GM12878 (cell line): Measurements from ENCODE around the gene CLASRP. TPM values are rescaled to one million over a fixed set of nuclear protein-coding genes. Genes with fewer than 3 reads are reported as not detected.

Experiments
- ATAC-seq: fragments of 200-7000 bp; cut with Tn5 transposase; 3 replicates; pipeline ENCODE4 v1.9.1; 2020; ENCODE audit warnings: mild to moderate bottlenecking, moderate library complexity
- BruUV-seq: library from RNA; stranded (reverse); fragments of 400-500 nt; replicated peaks from 2 replicates; lab custom pipeline; 2021; lab: Mats Ljungman, UMichigan
- CTCF ChIA-PET: fragments of 300-600 bp; sonication (Branson Sonifier 250); formaldehyde crosslinking; extraction: SDS; loops from one replicate; lab custom pipeline; 2021; ENCODE audit warnings: inconsistent platforms; lab: Yijun Ruan, JAX
- POLR2A ChIA-PET: fragments of 350-600 bp; formaldehyde crosslinking; extraction: SDS; loops from one replicate; lab custom pipeline; 2021; ENCODE audit warnings: inconsistent platforms; lab: Charles Lee
- RAD21 ChIA-PET: fragments of 300-600 bp; sonication (Branson Sonifier 250); formaldehyde crosslinking; loops from one replicate; lab custom pipeline; 2023; ENCODE audit warnings: antibody characterized with exemption; ENCODE audit not compliant: unreplicated experiment; lab: Charles Lee
- SMC1A ChIA-PET: fragments of 300-600 bp; sonication (Branson Sonifier 250); formaldehyde crosslinking; loops from one replicate; lab custom pipeline; 2023; ENCODE audit not compliant: unreplicated experiment, uncharacterized antibody; lab: Charles Lee
- DNase-seq: peaks from one replicate; pipeline ENCODE4 v3.0.0-alpha.2; 2011; ENCODE audit warnings: low read depth, low spot score
- FAIRE-seq: peaks from 3 replicates; lab custom pipeline; 2011; peaks lifted over from hg19 to GRCh38; lab: Jason Lieb, UNC
- H2AFZ ChIP-seq: 2 replicates; pipeline ENCODE4 v1.6.0; 2011; ENCODE audit warnings: low read depth, low read length, control low read depth; ENCODE audit not compliant: control insufficient read depth
- H3K27ac ChIP-seq: 2 replicates; pipeline ENCODE4 v1.5.1; 2011; ENCODE audit warnings: control low read depth; ENCODE audit not compliant: control insufficient read depth, insufficient read depth
- H3K27me3 ChIP-seq, 2 experiments: replicated peaks in 1 of 2; 2 replicates each; pipeline versions ENCODE4 v1.6.0 to v1.6.1; 2011; ENCODE audit warnings: low read length in 1 of 2; ENCODE audit not compliant: control insufficient read depth in 2 of 2, insufficient read depth in 2 of 2
- H3K36me3 ChIP-seq, 2 experiments: 2 replicates each; pipeline ENCODE4 v1.5.1; 2011; ENCODE audit warnings: low read length in 1 of 2; ENCODE audit not compliant: control insufficient read depth in 2 of 2, insufficient read depth in 2 of 2
- H3K4me1 ChIP-seq: 2 replicates; pipeline ENCODE4 v1.6.1; 2011; ENCODE audit warnings: mild to moderate bottlenecking, low read length, moderate library complexity, mixed read lengths; ENCODE audit not compliant: control insufficient read depth, insufficient read depth
- H3K4me2 ChIP-seq: 2 replicates; pipeline ENCODE4 v1.6.0; 2011; ENCODE audit warnings: control low read depth; ENCODE audit not compliant: control insufficient read depth, insufficient read depth
- H3K4me3 ChIP-seq: fragments of 200-600 bp; sonication (generic); 2 replicates; pipeline ENCODE4 v1.5.1; 2016
- H3K79me2 ChIP-seq: 2 replicates; pipeline ENCODE4 v1.6.0; 2011; ENCODE audit warnings: low read length; ENCODE audit not compliant: control insufficient read depth, insufficient read depth
- H3K9ac ChIP-seq: 2 replicates; pipeline ENCODE4 v1.8.0; 2011; ENCODE audit warnings: low read length, control low read depth, mixed read lengths; ENCODE audit not compliant: control insufficient read depth, insufficient read depth
- H3K9me3 ChIP-seq: replicated peaks from 3 replicates; pipeline ENCODE4 v1.5.1; 2011; ENCODE audit warnings: mild to moderate bottlenecking, low read length; ENCODE audit not compliant: control insufficient read depth, insufficient read depth
- H4K20me1 ChIP-seq: 2 replicates; pipeline ENCODE4 v1.6.0; 2011; ENCODE audit not compliant: control insufficient read depth, insufficient read depth
- HDGF ChIP-seq: fragments of 450-650 bp; IDR thresholded peaks from 2 replicates; pipeline ENCODE4 v1.6.1; 2016; ENCODE audit warnings: antibody characterized with exemption
- JUND ChIP-seq: IDR thresholded peaks from 2 replicates; pipeline ENCODE4 v1.6.1; 2012; ENCODE audit warnings: low read depth, mild to moderate bottlenecking, low read length, improper control_type of control experiment, moderate library complexity
- MTA2 ChIP-seq: fragments of 450-650 bp; IDR thresholded peaks from 2 replicates; pipeline ENCODE4 v1.6.1; 2016; ENCODE audit warnings: low read depth, mild to moderate bottlenecking, moderate library complexity
- PKNOX1 ChIP-seq: fragments of 450-650 bp; IDR thresholded peaks from 2 replicates; pipeline ENCODE4 v1.6.1; 2016; ENCODE audit warnings: mild to moderate bottlenecking
- RAD51 ChIP-seq: fragments of 450-650 bp; IDR thresholded peaks from 2 replicates; pipeline ENCODE4 v1.6.1; 2016; ENCODE audit warnings: moderate library complexity, mild to moderate bottlenecking, inconsistent platforms
- RELB ChIP-seq: fragments of 450-650 bp; IDR thresholded peaks from 2 replicates; pipeline ENCODE4 v1.6.1; 2017; ENCODE audit warnings: low read depth, mild to moderate bottlenecking, moderate library complexity
- SIN3A ChIP-seq: IDR thresholded peaks from 2 replicates; pipeline ENCODE4 v1.6.1; 2012; ENCODE audit warnings: low read depth, low read length, improper control_type of control experiment
- TCF3 ChIP-seq: IDR thresholded peaks from 2 replicates; pipeline ENCODE4 v1.6.1; 2012; ENCODE audit warnings: low read depth, mild to moderate bottlenecking, low read length, borderline replicate concordance; ENCODE audit not compliant: insufficient read depth
- ZNF687 ChIP-seq: fragments of 450-650 bp; IDR thresholded peaks from 2 replicates; pipeline ENCODE4 v1.6.1; 2017; ENCODE audit warnings: mild to moderate bottlenecking, moderate library complexity
- WGBS: methylation state at CpG from one replicate; pipeline ENCODE4 v1.1.6; 2016; ENCODE audit warnings: low lambda C conversion rate; ENCODE audit not compliant: insufficient replicate concordance, insufficient coverage; ENCODE audit errors: missing lambda C conversion rate; 5-methylcytosine and 5-hydroxymethylcytosine counted together
- in situ Hi-C: fragments of 300-500 bp; cut with MboI; formaldehyde crosslinking; loops from 9 replicates; pipeline ENCODE4 v1.14.3; 2018; ENCODE audit warnings: mixed read lengths
- intact Hi-C: fragments of 100-400 bp; cut with micrococcal nuclease; formaldehyde crosslinking; loops from one replicate; pipeline ENCODE4 v1.14.2; 2022; ENCODE audit not compliant: unreplicated experiment
- polyA plus RNA-seq, 11 experiments: library from polyadenylated mRNA; depleted of rRNA in 4 of 11; unstranded in 6 of 11; stranded (reverse) in 5 of 11; fragments of >200 nt; fragmentation: Nextera tagmentation in 4 of 11; fragmentation: Illumina TruSeq in 1 of 11; extraction: Ambion mirVana in 4 of 11; extraction: Trizol in 1 of 11; gene quantifications; 1 replicate in 1 of 11; 2 replicates in 10 of 11; pipeline versions ENCODE4 v1.2.1 to v1.2.3, GENCODE V29; 2011 to 2016; ENCODE audit warnings: inconsistent platforms in 2 of 11, missing spikeins in 2 of 11, low read depth in 1 of 11
- total RNA-seq, 4 experiments: library from RNA; depleted of rRNA in 3 of 4; stranded (reverse); fragments of >200 nt in 3 of 4; fragmentation: Illumina TruSeq in 1 of 4; extraction: Trizol in 1 of 4; gene quantifications; 2 replicates each; pipeline versions ENCODE4 v1.2.1 to v1.2.3, GENCODE V29; 2013 to 2021

Gene CLASRP
- total and polyA plus RNA-seq, 10 of the 15 experiments (the other 5 are each of a cell fraction or from before 2014, with no cell fraction given) = 0.68 to 75.8 (median 30.2) TPM

- peak; percentile 72; the same call in 1 of the 2 replicates for TF ChIP-seq PKNOX1
- TF ChIP-seq JUND = 0 out of 2 replicates have a peak, but pooled peaks have one; percentile 41
- no peak for TF ChIP-seq RAD51
- TF ChIP-seq RELB = peak; percentile 75
- 0 out of 2 replicates have a peak, but pooled peaks have one; percentile 34 for TF ChIP-seq HDGF
- TF ChIP-seq TCF3 = peak; percentile 90; the same call in 1 of the 2 replicates
These were observed 40.4 kb downstream of the CLASRP start, which contains the start of gene GEMIN7 (continued) for GRCh38 chr19:45079063-45079910.

GRCh38 chr19:45079911-45080370 lies 41.1 kb downstream of the CLASRP start:
- Histone ChIP-seq H4K20me1 (no peaks in the 10 kb centered on the region), H3K27me3 (no peaks in the 10 kb centered on the region), H3K79me2 (peaks cover 65% of the 10 kb centered on the region), H2AFZ (no peak overlapping the region), H3K9ac (peak overlapping the region; percentile 98), H3K27ac (peak overlapping the region; percentile 95), H3K4me3 (peak overlapping the region; percentile 89), H3K4me1 (peaks cover 16% of the 10 kb centered on the region), H3K4me2 (peak overlapping the region; percentile 98), H3K9me3 (no peaks in the 10 kb centered on the region), H3K36me3 (peaks cover 2 to 10% of the 10 kb centered on the region in 2 experiments; a peak in 3 of 4 replicates)
- ATAC-seq (no peak), DNase-seq (no peak), FAIRE-seq (no peak)
- CTCF ChIA-PET = interaction anchor here (0.9 to 3.5 kb wide), 6 partner anchors 12 to 56 kb away, joined by 3 to 19 read pairs (median 5); partner anchors contain the start of gene PPP1R37
- RAD21 ChIA-PET = interaction anchor here (0.6 to 2.5 kb wide), 2 partner anchors 12 to 56 kb away, joined by 3 to 19 read pairs; partner anchors contain the start of gene PPP1R37
- in situ Hi-C loops (no loop called here), intact Hi-C loops (loop anchor here (1.0 to 10.0 kb wide), 5 partner anchors 13 to 395 kb away; partner anchors contain the start of genes BLOC1S3, PPP1R37 and TRAPPC6A)
- SMC1A ChIA-PET = interaction anchor here (0.9 to 1.9 kb wide), 5 partner anchors 10 to 57 kb away, joined by 3 to 7 read pairs (median 6); partner anchors contain the start of genes CLASRP and PPP1R37
- POLR2A ChIA-PET = interaction anchor here (0.6 to 3.3 kb wide), 7 partner anchors 12 to 79 kb away, joined by 3 to 36 read pairs (median 5); partner anchors contain the start of genes CLASRP, PPP1R37 and RELB
- BruUV-seq = TSS peak; percentile 75
- WGBS = 1% methylated on average over 6 of the region's 6 CpGs
- 0 out of 2 replicates have a peak, but pooled peaks have one; percentile 9 for TF ChIP-seq MTA2
- TF ChIP-seq ZNF687 = peak; percentile 74; the same call in 1 of the 2 replicates
- TF ChIP-seq SIN3A = peak; percentile 41; the same call in 1 of the 2 replicates
